ENCODE measurements around the gene CLTA.

GRCh38 chr9:36258208-36258995, 67.7 kb downstream of the CLTA start, which contains the start of gene GNE:
- TF ChIP-seq CTCF (IDR thresholded peaks at IDR 0.05) (peak in 2 of 4 experiments; percentile 2 to 14), POLR2A (IDR thresholded peaks at IDR 0.05) (peak; percentile 90), POLR2AphosphoS5 (IDR thresholded peaks at IDR 0.05) (peak; percentile 94)

Data from prostate gland (tissue), 2 donors.